C4-2B (cell line): ENCODE data around the gene CWC25.
"Not testable (repeated sequence)": the region's sequence is repeated elsewhere in the genome, so short reads cannot be mapped to it uniquely, and the experiment has no call there.

Experiments used
- H3K27ac ChIP-seq: fragments of 450-650 bp; 2 replicates; pipeline ENCODE4 v1.5.1; 2017
- ZFX ChIP-seq: fragments of 450-650 bp; IDR thresholded peaks from 2 replicates; pipeline ENCODE4 v1.6.1; 2017
- TF ChIP-seq, protein P1 (sequence below): fragments of 450-650 bp; conservative IDR thresholded peaks from 2 replicates; pipeline ENCODE4 v1.5.1; 2017; ENCODE audit warnings: mild to moderate bottlenecking

CWC25 gene

DNA sequence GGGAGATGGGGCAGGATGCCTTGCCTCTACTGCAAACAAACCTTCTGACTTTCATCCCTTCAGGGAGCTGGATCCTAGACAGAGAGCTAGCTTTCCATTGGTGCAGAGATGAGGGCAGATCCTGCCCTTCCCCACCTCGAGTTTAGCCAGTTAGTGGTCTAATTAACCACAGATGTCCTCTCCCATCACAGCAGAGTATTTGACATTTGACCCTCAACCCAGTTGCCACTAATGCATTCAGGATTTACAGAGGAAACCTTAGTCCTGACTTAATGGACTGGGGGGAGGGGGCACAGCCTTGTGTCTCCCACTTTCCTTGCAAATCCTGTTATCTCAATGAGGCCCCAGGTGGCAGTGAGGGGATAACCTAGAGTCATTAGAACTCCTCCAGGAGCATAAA is 35.9 kb downstream of the CWC25 start:
- no peak for TF ChIP-seq ZFX
- TF ChIP-seq, protein P1, sequence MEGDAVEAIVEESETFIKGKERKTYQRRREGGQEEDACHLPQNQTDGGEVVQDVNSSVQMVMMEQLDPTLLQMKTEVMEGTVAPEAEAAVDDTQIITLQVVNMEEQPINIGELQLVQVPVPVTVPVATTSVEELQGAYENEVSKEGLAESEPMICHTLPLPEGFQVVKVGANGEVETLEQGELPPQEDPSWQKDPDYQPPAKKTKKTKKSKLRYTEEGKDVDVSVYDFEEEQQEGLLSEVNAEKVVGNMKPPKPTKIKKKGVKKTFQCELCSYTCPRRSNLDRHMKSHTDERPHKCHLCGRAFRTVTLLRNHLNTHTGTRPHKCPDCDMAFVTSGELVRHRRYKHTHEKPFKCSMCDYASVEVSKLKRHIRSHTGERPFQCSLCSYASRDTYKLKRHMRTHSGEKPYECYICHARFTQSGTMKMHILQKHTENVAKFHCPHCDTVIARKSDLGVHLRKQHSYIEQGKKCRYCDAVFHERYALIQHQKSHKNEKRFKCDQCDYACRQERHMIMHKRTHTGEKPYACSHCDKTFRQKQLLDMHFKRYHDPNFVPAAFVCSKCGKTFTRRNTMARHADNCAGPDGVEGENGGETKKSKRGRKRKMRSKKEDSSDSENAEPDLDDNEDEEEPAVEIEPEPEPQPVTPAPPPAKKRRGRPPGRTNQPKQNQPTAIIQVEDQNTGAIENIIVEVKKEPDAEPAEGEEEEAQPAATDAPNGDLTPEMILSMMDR, result no peak
- no peak overlapping the region for H3K27ac ChIP-seq

- H3K27ac ChIP-seq, result not testable (repeated sequence)
Observed at GRCh38 chr17:38787999-38788398, 37.1 kb downstream of the CWC25 start.

DNA sequence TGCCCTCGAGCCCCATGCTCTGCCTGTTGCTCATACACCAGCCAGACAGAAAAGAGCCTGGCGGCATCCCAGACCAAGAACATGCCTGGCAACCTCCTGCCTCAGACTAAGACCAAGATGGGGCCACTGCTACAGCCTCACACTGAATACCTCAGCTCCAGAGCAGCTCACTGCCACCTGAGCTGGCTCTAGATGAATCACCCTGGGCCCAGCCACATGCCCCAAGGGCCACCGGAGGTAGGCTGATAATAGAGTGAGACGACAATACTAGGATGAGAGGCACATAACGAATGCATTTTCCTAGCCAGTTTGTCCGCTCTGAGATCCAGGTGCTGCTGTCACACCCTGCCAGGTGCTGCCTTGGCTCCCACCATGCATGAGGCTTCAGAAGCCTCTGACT is 38.7 kb downstream of the CWC25 start:
- TF ChIP-seq, protein P1, result no peak
- no peak for TF ChIP-seq ZFX
- no peak overlapping the region for H3K27ac ChIP-seq

- TF ChIP-seq, protein P1, result no peak
- TF ChIP-seq ZFX, result no peak
- no peak overlapping the region for H3K27ac ChIP-seq
Observed at GRCh38 chr17:38783227-38783626, 41.9 kb downstream of the CWC25 start.

- TF ChIP-seq ZFX, result no peak
- TF ChIP-seq, protein P1, result no peak
- H3K27ac ChIP-seq, result no peak overlapping the region
Observed at GRCh38 chr17:38779965-38780752, 45.0 kb downstream of the CWC25 start.

DNA sequence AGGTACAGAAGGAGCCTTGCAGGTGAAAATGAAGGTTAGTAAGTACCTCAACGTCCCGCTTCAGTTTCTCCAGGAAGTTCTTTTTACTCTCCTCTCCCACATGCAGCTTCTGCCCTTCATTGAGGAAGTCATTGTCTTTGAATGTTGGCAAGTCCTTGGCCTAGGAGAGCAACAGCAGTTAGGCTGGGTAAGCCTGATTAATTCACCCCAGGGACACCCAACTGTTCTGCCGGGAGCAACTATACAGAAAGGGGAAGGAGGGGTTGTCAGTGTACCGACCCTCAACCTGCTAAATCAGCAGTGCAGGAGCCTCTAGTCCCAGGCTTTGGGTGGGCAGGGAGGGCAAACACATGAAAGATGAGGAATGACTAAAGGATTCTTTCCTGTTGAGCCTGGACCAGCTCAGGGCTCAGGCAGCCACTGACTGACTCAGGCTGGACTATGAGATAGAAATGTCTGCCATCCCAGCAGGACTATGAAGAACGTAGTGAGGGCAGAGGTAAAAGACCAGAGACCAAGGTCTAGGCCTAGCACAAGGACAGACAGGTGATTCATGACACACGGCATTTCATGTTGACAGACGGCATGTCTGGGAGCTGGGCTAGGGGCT is 47.4 kb downstream of the CWC25 start:
- TF ChIP-seq, protein P1, result no peak
- no peak for TF ChIP-seq ZFX
- H3K27ac ChIP-seq, result no peak overlapping the region

DNA sequence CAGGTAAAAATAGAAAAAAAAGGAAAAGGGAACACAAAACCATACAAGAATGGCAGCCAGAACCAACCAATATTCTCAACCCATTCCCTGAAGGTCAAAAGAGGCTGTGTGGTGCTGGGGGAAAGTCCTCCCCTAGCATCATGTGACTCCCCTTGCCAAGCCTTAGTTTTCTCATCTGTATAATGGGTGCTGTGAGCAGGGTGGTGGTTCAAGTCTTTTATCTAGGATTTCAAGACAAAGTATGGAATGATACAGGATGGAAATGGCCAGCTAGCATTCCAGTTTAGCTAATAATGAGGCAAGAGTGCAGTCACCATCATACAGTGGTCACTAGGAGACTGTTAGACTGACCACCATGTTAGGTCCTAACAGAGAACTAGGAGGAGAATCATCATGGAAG is 51.9 kb downstream of the CWC25 start:
- H3K27ac ChIP-seq, result no peak overlapping the region
- no peak for TF ChIP-seq ZFX
- TF ChIP-seq, protein P1, result no peak
